Upper lobe of left lung (tissue), 4 donors: ENCODE results near the gene MYO3B.

Source experiments
- EP300 ChIP-seq, 4 donors: sonication (generic); formaldehyde crosslinking; IDR thresholded peaks; one replicate each; pipeline ENCODE4 v1.5.1; 2017; ENCODE audit warnings: antibody characterized with exemption in 4 of 4, control low read depth in 2 of 4
- POLR2A ChIP-seq, 4 donors: fragments of 450-650 bp; IDR thresholded peaks; one replicate each; pipeline ENCODE4 v1.5.1; 2016 to 2017; ENCODE audit warnings: antibody characterized with exemption in 4 of 4, mild to moderate bottlenecking in 2 of 4
- POLR2AphosphoS5 ChIP-seq, 2 donors: sonication (generic); formaldehyde crosslinking; IDR thresholded peaks; one replicate each; pipeline ENCODE4 v1.5.1; 2017; ENCODE audit warnings: antibody characterized with exemption in 2 of 2
- TF ChIP-seq, protein P1 (sequence below), 6 experiments: fragments of 450-650 bp in 4 of 6; fragments of 200-600 bp in 2 of 6; sonication (generic) in 2 of 6; IDR thresholded peaks; one replicate each; pipeline ENCODE4 v1.5.1; 2016 to 2019; ENCODE audit warnings: antibody characterized with exemption in 6 of 6

DNA sequence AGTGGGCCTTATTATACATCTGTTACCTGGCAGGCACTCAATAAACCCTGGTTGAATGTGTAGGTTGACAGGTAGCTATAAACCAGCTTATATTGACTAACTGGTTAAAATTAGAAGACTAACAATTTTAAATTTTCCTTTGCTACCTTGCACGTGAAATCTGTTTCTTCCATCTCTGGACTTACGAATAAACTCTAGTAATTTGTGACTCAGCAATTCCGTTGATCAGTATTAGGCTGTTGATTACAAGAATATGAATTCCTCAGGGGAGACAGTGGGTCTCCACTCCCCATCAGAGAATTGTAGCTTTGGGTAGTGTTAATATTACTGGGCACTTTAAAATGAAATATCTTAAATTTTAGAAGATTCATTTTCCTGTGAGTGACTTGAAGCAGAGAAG is 399.4 kb downstream of the MYO3B start:
- TF ChIP-seq, protein P1, sequence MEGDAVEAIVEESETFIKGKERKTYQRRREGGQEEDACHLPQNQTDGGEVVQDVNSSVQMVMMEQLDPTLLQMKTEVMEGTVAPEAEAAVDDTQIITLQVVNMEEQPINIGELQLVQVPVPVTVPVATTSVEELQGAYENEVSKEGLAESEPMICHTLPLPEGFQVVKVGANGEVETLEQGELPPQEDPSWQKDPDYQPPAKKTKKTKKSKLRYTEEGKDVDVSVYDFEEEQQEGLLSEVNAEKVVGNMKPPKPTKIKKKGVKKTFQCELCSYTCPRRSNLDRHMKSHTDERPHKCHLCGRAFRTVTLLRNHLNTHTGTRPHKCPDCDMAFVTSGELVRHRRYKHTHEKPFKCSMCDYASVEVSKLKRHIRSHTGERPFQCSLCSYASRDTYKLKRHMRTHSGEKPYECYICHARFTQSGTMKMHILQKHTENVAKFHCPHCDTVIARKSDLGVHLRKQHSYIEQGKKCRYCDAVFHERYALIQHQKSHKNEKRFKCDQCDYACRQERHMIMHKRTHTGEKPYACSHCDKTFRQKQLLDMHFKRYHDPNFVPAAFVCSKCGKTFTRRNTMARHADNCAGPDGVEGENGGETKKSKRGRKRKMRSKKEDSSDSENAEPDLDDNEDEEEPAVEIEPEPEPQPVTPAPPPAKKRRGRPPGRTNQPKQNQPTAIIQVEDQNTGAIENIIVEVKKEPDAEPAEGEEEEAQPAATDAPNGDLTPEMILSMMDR (IDR thresholded peaks at IDR 0.05), result no peak
- TF ChIP-seq EP300 (IDR thresholded peaks at IDR 0.05), result no peak
- TF ChIP-seq POLR2A (IDR thresholded peaks at IDR 0.05), result no peak
- no peak for TF ChIP-seq POLR2AphosphoS5 (IDR thresholded peaks at IDR 0.05)
